IPS-18c (cell line): ENCODE measurements around the gene AQP10.
A peak's percentile ranks its signal among the peaks of the same experiment; 100 is the strongest.
"Not testable (repeated sequence)": the region's sequence is repeated elsewhere in the genome, so short reads cannot be mapped to it uniquely, and the experiment has no call there.

ENCODE experiments used
- H3K4me3 ChIP-seq: 2 replicates; pipeline ENCODE4 v1.7.0; 2013; ENCODE audit warnings: low read depth, mild to moderate bottlenecking, low read length, moderate library complexity; ENCODE audit not compliant: insufficient read depth
- H3K9me3 ChIP-seq: one replicate; pipeline ENCODE4 v1.6.1; 2013; ENCODE audit warnings: mild to moderate bottlenecking, low read length, moderate library complexity; ENCODE audit not compliant: control insufficient read depth, insufficient read depth

Gene AQP10

GRCh38 chr1:154334079-154335024 lies 13.5 kb downstream of the AQP10 start:
- Histone ChIP-seq H3K4me3 (no peak overlapping the region), H3K9me3 (no peaks in the 10 kb centered on the region)

GRCh38 chr1:154335025-154335714 lies 14.3 kb downstream of the AQP10 start:
- no peaks in the 10 kb centered on the region for H3K9me3 ChIP-seq
- H3K4me3 ChIP-seq, result no peak overlapping the region

- no peaks in the 10 kb centered on the region for H3K9me3 ChIP-seq
- H3K4me3 ChIP-seq, result no peak overlapping the region
These were observed 16.5 kb downstream of the AQP10 start for GRCh38 chr1:154337253-154337894.

- no peak overlapping the region for H3K4me3 ChIP-seq
- H3K9me3 ChIP-seq, result no peaks in the 10 kb centered on the region
These were observed 18.0 kb downstream of the AQP10 start for GRCh38 chr1:154338875-154339274.

- H3K4me3 ChIP-seq, H3K9me3 ChIP-seq: not testable (repeated sequence)
These were observed 20.5 kb downstream of the AQP10 start for GRCh38 chr1:154341366-154341765.

- Histone ChIP-seq H3K9me3 (peaks cover 2% of the 10 kb centered on the region), H3K4me3 (no peak overlapping the region)
These were observed 21.2 kb downstream of the AQP10 start for GRCh38 chr1:154342132-154342531.

GRCh38 chr1:154342836-154343472 lies 22.1 kb downstream of the AQP10 start:
- Histone ChIP-seq H3K4me3 (no peak overlapping the region), H3K9me3 (peaks cover 2% of the 10 kb centered on the region)

- Histone ChIP-seq H3K4me3 (no peak overlapping the region), H3K9me3 (peaks cover 2% of the 10 kb centered on the region)
These were observed 24.3 kb downstream of the AQP10 start for GRCh38 chr1:154344977-154345837.

- no peak overlapping the region for H3K4me3 ChIP-seq
- H3K9me3 ChIP-seq, result peaks cover 2% of the 10 kb centered on the region
These were observed 25.5 kb downstream of the AQP10 start for GRCh38 chr1:154346276-154346917.

- no peak overlapping the region for H3K4me3 ChIP-seq
- H3K9me3 ChIP-seq, result peaks cover 2% of the 10 kb centered on the region
These were observed 27.1 kb downstream of the AQP10 start for GRCh38 chr1:154347961-154348360.

- Histone ChIP-seq H3K4me3 (no peak overlapping the region), H3K9me3 (peaks cover 2% of the 10 kb centered on the region)
These were observed 27.7 kb downstream of the AQP10 start for GRCh38 chr1:154348429-154349076.

GRCh38 chr1:154349121-154349520 lies 28.2 kb downstream of the AQP10 start:
- H3K4me3 ChIP-seq, result no peak overlapping the region
- peaks cover 2% of the 10 kb centered on the region for H3K9me3 ChIP-seq

- Histone ChIP-seq H3K4me3 (no peak overlapping the region), H3K9me3 (no peaks in the 10 kb centered on the region)
These were observed 29.5 kb downstream of the AQP10 start for GRCh38 chr1:154350383-154350782.

GRCh38 chr1:154351363-154352068 lies 30.6 kb downstream of the AQP10 start:
- Histone ChIP-seq H3K9me3 (no peaks in the 10 kb centered on the region), H3K4me3 (no peak overlapping the region)

- Histone ChIP-seq H3K4me3 (peak overlapping the region; percentile 68), H3K9me3 (no peaks in the 10 kb centered on the region)
These were observed 31.3 kb downstream of the AQP10 start for GRCh38 chr1:154352245-154352580.
